Measurements from ENCODE around the gene SCTR. TPM values are rescaled to one million over a fixed set of nuclear protein-coding genes. Genes with fewer than 3 reads are reported as not detected.

Gene SCTR
- total RNA-seq, 1 experiment from 2014 or later: not detected

GRCh38 chr2:119525614-119526013, 1.3 kb upstream of the SCTR start:
- no peak for DNase-seq (ENCODE audit: low spot score)
- no peaks in the 10 kb centered on the region for H3K36me3 Mint-ChIP-seq
- no peak overlapping the region for H3K27ac Mint-ChIP-seq
- ATAC-seq: no peak
- ChIA-PET CTCF (interaction anchor here (2.0 to 2.6 kb wide), 2 partner anchors 8 to 49 kb away, joined by 6 to 13 read pairs; no protein-coding TSS in a partner anchor), POLR2A (no interaction called here)
- H3K4me3 Mint-ChIP-seq: no peak overlapping the region
- no peak for TF ChIP-seq SMAD4 (CRISPR knock-in tag; IDR thresholded peaks at IDR 0.05)
- no peak for TF ChIP-seq SMAD3 (CRISPR knock-in tag; IDR thresholded peaks at IDR 0.05; ENCODE audit: borderline replicate concordance)
- TF ChIP-seq CTCF (IDR thresholded peaks at IDR 0.05): no peak
- TF ChIP-seq EMX1 (CRISPR knock-in tag; IDR thresholded peaks at IDR 0.05): no peak
- no peak for TF ChIP-seq HMGA2 (CRISPR knock-in tag; IDR thresholded peaks at IDR 0.05)
- no peak for TF ChIP-seq ZNF138 (CRISPR knock-in tag; conservative IDR thresholded peaks at IDR 0.05)
- no peak for TF ChIP-seq PRRX2 (CRISPR knock-in tag; IDR thresholded peaks at IDR 0.05)
- no peak for TF ChIP-seq NFE2L1 (CRISPR knock-in tag; IDR thresholded peaks at IDR 0.05)
- TF ChIP-seq ZNF532 (CRISPR knock-in tag; IDR thresholded peaks at IDR 0.05; ENCODE audit: borderline replicate concordance): no peak
- TF ChIP-seq USF2 (CRISPR knock-in tag; IDR thresholded peaks at IDR 0.05): no peak
- TF ChIP-seq GRHL2 (CRISPR knock-in tag; IDR thresholded peaks at IDR 0.05; ENCODE audit: insufficient replicate concordance, severe bottlenecking): no peak
- no peak for TF ChIP-seq NR1H2 (CRISPR knock-in tag; IDR thresholded peaks at IDR 0.05)
- no peaks in the 10 kb centered on the region for H3K9me3 Mint-ChIP-seq
- peaks cover 25% of the 10 kb centered on the region for H3K4me1 Mint-ChIP-seq
- H3K27me3 Mint-ChIP-seq (ENCODE audit: low read depth): peaks cover 52% of the 10 kb centered on the region

- Mint-ChIP-seq H3K27me3 (ENCODE audit: low read depth) (peaks cover 63% of the 10 kb centered on the region), H3K36me3 (no peaks in the 10 kb centered on the region), H3K4me1 (peaks cover 25% of the 10 kb centered on the region), H3K27ac (no peak overlapping the region), H3K4me3 (peak overlapping the region; percentile 74), H3K9me3 (no peaks in the 10 kb centered on the region)
- ATAC-seq (peak; percentile 4; the same call in 1 of the 2 replicates), DNase-seq (ENCODE audit: low spot score) (no peak)
- POLR2A ChIA-PET: interaction anchor here (1.3 kb wide), 1 partner anchor 89 kb away, joined by 4 read pairs; no protein-coding TSS in a partner anchor
- TF ChIP-seq SOX15 (CRISPR knock-in tag; IDR thresholded peaks at IDR 0.05) (no peak), HMGA2 (CRISPR knock-in tag; IDR thresholded peaks at IDR 0.05) (peak; percentile 54; the same call in 1 of the 2 replicates), ATF2 (CRISPR knock-in tag; IDR thresholded peaks at IDR 0.05; ENCODE audit: borderline replicate concordance, low read depth) (no peak)
- CTCF ChIA-PET: interaction anchor here (0.8 to 2.6 kb wide), 3 partner anchors 9 to 47 kb away, joined by 3 to 13 read pairs (median 8); no protein-coding TSS in a partner anchor
These were observed 816 bp downstream of the SCTR start for GRCh38 chr2:119523383-119523951.
